Transverse colon (tissue), 4 donors: ENCODE results near the gene PDE4D. TPM values are rescaled to one million over a fixed set of nuclear protein-coding genes. Genes with fewer than 3 reads are reported as not detected.

Experiments
- DNase-seq: peaks from one replicate; pipeline ENCODE4 v3.0.0-alpha.2; 2019
- H3K27ac ChIP-seq, 4 donors: fragments of 200-600 bp; sonication (generic); 2 replicates each; pipeline ENCODE4 v1.5.1; 2016 to 2018; ENCODE audit warnings: inconsistent platforms in 4 of 4
- H3K27me3 ChIP-seq: fragments of 200-600 bp; sonication (generic); 2 replicates; pipeline ENCODE4 v1.5.1; 2017; ENCODE audit warnings: inconsistent platforms
- H3K36me3 ChIP-seq, 4 donors: fragments of 200-600 bp; sonication (generic); 2 replicates each; pipeline ENCODE4 v1.5.1; 2017 to 2019; ENCODE audit warnings: inconsistent platforms in 4 of 4
- H3K4me1 ChIP-seq, 4 donors: fragments of 200-600 bp; sonication (generic); 2 replicates each; pipeline ENCODE4 v1.5.1; 2017 to 2020; ENCODE audit warnings: inconsistent platforms in 4 of 4
- H3K4me3 ChIP-seq, 4 donors: fragments of 200-600 bp; sonication (generic); 1 replicate in 1 of 4; 2 replicates in 3 of 4; pipeline versions ENCODE4 v1.5.1 to v1.6.1; 2017 to 2019; ENCODE audit warnings: inconsistent platforms in 4 of 4
- H3K9me3 ChIP-seq, 2 donors: fragments of 200-600 bp; sonication (generic); 2 replicates each; pipeline ENCODE4 v1.5.1; 2017 to 2019; ENCODE audit warnings: inconsistent platforms in 2 of 2
- CTCF ChIP-seq, 5 experiments: fragments of 200-600 bp in 3 of 5; fragments of 450-650 bp in 2 of 5; sonication (generic) in 3 of 5; IDR thresholded peaks; 1 replicate in 2 of 5; 2 replicates in 3 of 5; pipeline ENCODE4 v1.5.1; 2016 to 2017; ENCODE audit warnings: antibody characterized with exemption in 5 of 5, inconsistent platforms in 3 of 5, mild to moderate bottlenecking in 2 of 5, moderate library complexity in 1 of 5
- EP300 ChIP-seq: sonication (generic); formaldehyde crosslinking; IDR thresholded peaks from one replicate; pipeline ENCODE4 v1.6.1; 2017; ENCODE audit warnings: antibody characterized with exemption, low read depth
- POLR2A ChIP-seq: fragments of 450-650 bp; IDR thresholded peaks from one replicate; pipeline ENCODE4 v1.6.1; 2016; ENCODE audit warnings: antibody characterized with exemption, mild to moderate bottlenecking, moderate library complexity
- POLR2AphosphoS5 ChIP-seq, 3 donors: sonication (generic); formaldehyde crosslinking; IDR thresholded peaks; one replicate each; pipeline ENCODE4 v1.6.1; 2016; ENCODE audit warnings: antibody characterized with exemption in 3 of 3
- WGBS, 2 donors: methylation state at CpG; one replicate each; pipeline ENCODE4 v1.1.5; 2018; ENCODE audit warnings: low coverage in 1 of 2; 5-methylcytosine and 5-hydroxymethylcytosine counted together
- in situ Hi-C, 4 donors: fragments of 200-750 bp; cut with MboI; loops; one replicate each; pipeline versions ENCODE4 v1.15.0 to v1.15.1; 2017; ENCODE audit warnings: low sequenced_read_pairs in 3 of 4, low pct_ligation_motif_present in 1 of 4, low pct_unique_long_range_greater_than_20kb in 1 of 4
- intact Hi-C: fragments of 100-400 bp; cut with DNase I; formaldehyde crosslinking; loops from one replicate; pipeline ENCODE4 v1.15.1; 2023; ENCODE audit warnings: low total_unique reads
- total RNA-seq, 4 donors: library from RNA; depleted of rRNA; stranded (reverse); fragments of >200 nt; gene quantifications; one replicate each; pipeline ENCODE4 v1.1.0, GENCODE V29; 2016

PDE4D gene
- total RNA-seq, 4 donors from 2014 or later = 47.0 to 302 (median 73.6) TPM

GRCh38 chr5:59921816-59922215 lies 28.3 kb upstream of the PDE4D start:
- TF ChIP-seq POLR2A (no peak), EP300 (no peak), CTCF (IDR thresholded peaks at IDR 0.05) (no peak), POLR2AphosphoS5 (IDR thresholded peaks at IDR 0.05) (no peak)
- no peak for DNase-seq

GRCh38 chr5:59919484-59919883 lies 26.0 kb upstream of the PDE4D start:
- no peaks in the 10 kb centered on the region for H3K9me3 ChIP-seq
- no peak for DNase-seq
- WGBS, 2 donors = 69 to 73% methylated on average over 2 of the region's 2 CpGs
- in situ Hi-C loops (no loop called here), intact Hi-C loops (no loop called here)
- no peaks in the 10 kb centered on the region for H3K4me1 ChIP-seq
- TF ChIP-seq EP300 (no peak), POLR2A (no peak), CTCF (IDR thresholded peaks at IDR 0.05) (no peak), POLR2AphosphoS5 (IDR thresholded peaks at IDR 0.05) (no peak)
- H3K4me3 ChIP-seq = no peak overlapping the region
- peaks cover 0 to 4% (median 0%) of the 10 kb centered on the region in 4 donors for H3K36me3 ChIP-seq
- no peak overlapping the region for H3K27ac ChIP-seq
- no peaks in the 10 kb centered on the region for H3K27me3 ChIP-seq

More at GRCh38 chr5:59921816-59922215, 28.3 kb upstream of the PDE4D start:
- H3K9me3 ChIP-seq = no peaks in the 10 kb centered on the region
- H3K4me1 ChIP-seq = no peaks in the 10 kb centered on the region
- no peak overlapping the region for H3K27ac ChIP-seq
- intact Hi-C loops = no loop called here
- no peaks in the 10 kb centered on the region for H3K27me3 ChIP-seq
- in situ Hi-C loops = no loop called here
- no peaks in the 10 kb centered on the region for H3K36me3 ChIP-seq
- no peak overlapping the region for H3K4me3 ChIP-seq
- WGBS, 2 donors = 80 to 89% methylated on average over 1 to 6 of the region's 6 CpGs

- in situ Hi-C loops (no loop called here), intact Hi-C loops (no loop called here)
- no peaks in the 10 kb centered on the region for H3K9me3 ChIP-seq
- no peaks in the 10 kb centered on the region for H3K27me3 ChIP-seq
- no peaks in the 10 kb centered on the region for H3K4me1 ChIP-seq
- peaks cover 0 to 4% (median 0%) of the 10 kb centered on the region in 4 donors for H3K36me3 ChIP-seq
- H3K4me3 ChIP-seq = no peak overlapping the region
- H3K27ac ChIP-seq = no peak overlapping the region
- 57 to 71% methylated on average over 1 to 2 of the region's 2 CpGs for WGBS, 2 donors
- no peak for DNase-seq
- TF ChIP-seq POLR2AphosphoS5 (IDR thresholded peaks at IDR 0.05) (no peak), POLR2A (no peak), CTCF (IDR thresholded peaks at IDR 0.05) (no peak), EP300 (no peak)
Observed at GRCh38 chr5:59917121-59917520, 23.6 kb upstream of the PDE4D start.

GRCh38 chr5:59905188-59905587 lies 11.7 kb upstream of the PDE4D start:
- TF ChIP-seq EP300 (no peak), CTCF (IDR thresholded peaks at IDR 0.05) (no peak)
- 66 to 76% methylated on average over 3 of the region's 3 CpGs for WGBS, 2 donors
- no peak overlapping the region for H3K4me3 ChIP-seq
- H3K36me3 ChIP-seq = no peaks in the 10 kb centered on the region
- DNase-seq = no peak
- no peaks in the 10 kb centered on the region for H3K4me1 ChIP-seq
- in situ Hi-C loops (no loop called here), intact Hi-C loops (no loop called here)
- H3K9me3 ChIP-seq = no peaks in the 10 kb centered on the region
- no peaks in the 10 kb centered on the region for H3K27me3 ChIP-seq
- no peak overlapping the region for H3K27ac ChIP-seq
